Adrenal gland (tissue), 5 donors: ENCODE data around the gene NF1.

ENCODE experiments used
- CTCF ChIP-seq, 6 experiments: fragments of 450-650 bp in 4 of 6; fragments of 200-600 bp in 2 of 6; sonication (generic) in 1 of 6; IDR thresholded peaks; 1 replicate in 5 of 6; 2 replicates in 1 of 6; pipeline versions ENCODE4 v1.5.1 to v1.8.0; 2016 to 2021; ENCODE audit warnings: antibody characterized with exemption in 6 of 6, mild to moderate bottlenecking in 2 of 6, moderate library complexity in 1 of 6
- POLR2A ChIP-seq, 2 donors: fragments of 450-650 bp; IDR thresholded peaks; one replicate each; pipeline ENCODE4 v1.6.1; 2017; ENCODE audit warnings: antibody characterized with exemption in 2 of 2, mild to moderate bottlenecking in 2 of 2, moderate library complexity in 1 of 2
- donor health status: DM: no; HTN: no; CAD: no.

- TF ChIP-seq CTCF (IDR thresholded peaks at IDR 0.05) (no peak), POLR2A (IDR thresholded peaks at IDR 0.05) (no peak)
These were observed 216.7 kb downstream of the NF1 start for GRCh38 chr17:31311526-31311925.
